ENCODE measurements around the gene ENTPD7.

Gene ENTPD7

GRCh38 chr10:99659031-99659867 is at the start of gene ENTPD7:
TSS of gene ENTPD7 (plus strand) at chr10:99659509. CDS start at chr10:99659957, 448 bp downstream.
- ChIA-PET CTCF (interaction anchor here (0.6 to 0.9 kb wide), 7 partner anchors 18 to 349 kb away, joined by 3 to 4 read pairs (median 3); partner anchors contain the start of genes COX15 and CUTC), POLR2A (interaction anchor here (0.5 to 2.8 kb wide), 12 partner anchors 8 to 687 kb away, joined by 3 to 28 read pairs (median 5); partner anchors contain the start of genes COX15, CUTC, GOT1 and SCD)
- peak within 1 kb of the TSS; percentile 13; the same call in 1 of the 2 replicates for H3K27ac ChIP-seq (ENCODE audit: extremely low read depth, low read depth, low read length)
- no peaks in the 10 kb centered on the region for H3K9me3 ChIP-seq (ENCODE audit: control insufficient read depth, insufficient read depth, low read depth, low read length)
- 0 out of 2 replicates have a peak, but pooled peaks cover 2% of the 10 kb centered on the region for H3K4me1 ChIP-seq (ENCODE audit: control insufficient read depth, insufficient read depth, low read length)
- peaks cover 16 to 21% of the 10 kb centered on the region in 2 experiments for H3K36me3 ChIP-seq (ENCODE audit: control insufficient read depth in 2 of 2, insufficient read depth in 1 of 2, low read length in 2 of 2)
- peak within 1 kb of the TSS; percentile 84 for H3K4me3 ChIP-seq (ENCODE audit: low read depth, low read length)
- TF ChIP-seq ZNF202 (tag by site-specific recombination; IDR thresholded peaks at IDR 0.05; ENCODE audit: borderline replicate concordance) = no peak
- TF ChIP-seq REST (tag by site-specific recombination; IDR thresholded peaks at IDR 0.05) = 0 out of 2 replicates have a peak, but pooled peaks have one; percentile 17
- peak; percentile 33; the same call in 1 of the 2 replicates for TF ChIP-seq EGR2 (tag by site-specific recombination; IDR thresholded peaks at IDR 0.05; ENCODE audit: low read depth)
- TF ChIP-seq ZBTB8A (tag by site-specific recombination; IDR thresholded peaks at IDR 0.05) = peak; percentile 91
- no peak; the same call in 1 of the 2 replicates for TF ChIP-seq PBX3 (CRISPR knock-in tag; IDR thresholded peaks at IDR 0.05)
- no peak for TF ChIP-seq ZSCAN23 (tag by site-specific recombination; IDR thresholded peaks at IDR 0.05)
- no peak for TF ChIP-seq ZNF560 (tag by site-specific recombination; IDR thresholded peaks at IDR 0.05; ENCODE audit: borderline replicate concordance)
- peak; percentile 13; the same call in 1 of the 2 replicates for TF ChIP-seq ZSCAN30 (tag by site-specific recombination; IDR thresholded peaks at IDR 0.05)
- TF ChIP-seq SP2 (tag by site-specific recombination; IDR thresholded peaks at IDR 0.05) = peak; percentile 99
- peak; percentile 79 for TF ChIP-seq SP3 (tag by site-specific recombination; IDR thresholded peaks at IDR 0.05)
- no peak for TF ChIP-seq ZNF530 (tag by site-specific recombination; IDR thresholded peaks at IDR 0.05; ENCODE audit: low read depth)
- TF ChIP-seq ZNF292 (tag by site-specific recombination; IDR thresholded peaks at IDR 0.05; ENCODE audit: borderline replicate concordance, low read depth) = no peak
- TF ChIP-seq ZNF561 (tag by site-specific recombination; IDR thresholded peaks at IDR 0.05; ENCODE audit: borderline replicate concordance) = 0 out of 2 replicates have a peak, but pooled peaks have one; percentile 49
- no peak for TF ChIP-seq ZBTB1 (tag by site-specific recombination; IDR thresholded peaks at IDR 0.05)
- peak; percentile 75 for TF ChIP-seq PRDM1 (tag by site-specific recombination; IDR thresholded peaks at IDR 0.05)
- TF ChIP-seq GLIS2 (tag by site-specific recombination; IDR thresholded peaks at IDR 0.05) = peak; percentile 95
- TF ChIP-seq ZFP69B (tag by site-specific recombination; IDR thresholded peaks at IDR 0.05) = peak; percentile 82
- no peak for TF ChIP-seq MEIS1 (CRISPR knock-in tag; IDR thresholded peaks at IDR 0.05; ENCODE audit: borderline replicate concordance)
- TF ChIP-seq ZNF335 (tag by site-specific recombination; conservative IDR thresholded peaks at IDR 0.05) = peak; percentile 86
- peak; percentile 54 for TF ChIP-seq ZNF341 (tag by site-specific recombination; IDR thresholded peaks at IDR 0.05; ENCODE audit: low read depth)
- peak; percentile 66; the same call in 1 of the 2 replicates for TF ChIP-seq ZNF660 (tag by site-specific recombination; IDR thresholded peaks at IDR 0.05)
- TF ChIP-seq ZNF514 (tag by site-specific recombination; IDR thresholded peaks at IDR 0.05) = no peak
- peak; percentile 77 for TF ChIP-seq ZNF501 (tag by site-specific recombination; IDR thresholded peaks at IDR 0.05)
- 0 out of 2 replicates have a peak, but pooled peaks have one; percentile 18 for TF ChIP-seq ZFP37 (tag by site-specific recombination; IDR thresholded peaks at IDR 0.05)
- TF ChIP-seq ZIC2 (tag by site-specific recombination; IDR thresholded peaks at IDR 0.05) = peak; percentile 83
- TF ChIP-seq ZBTB26 (tag by site-specific recombination; optimal IDR thresholded peaks at IDR 0.05) = peak; percentile 70
- peak; percentile 91 for TF ChIP-seq SCRT2 (tag by site-specific recombination; IDR thresholded peaks at IDR 0.05)
- TF ChIP-seq, protein P1, sequence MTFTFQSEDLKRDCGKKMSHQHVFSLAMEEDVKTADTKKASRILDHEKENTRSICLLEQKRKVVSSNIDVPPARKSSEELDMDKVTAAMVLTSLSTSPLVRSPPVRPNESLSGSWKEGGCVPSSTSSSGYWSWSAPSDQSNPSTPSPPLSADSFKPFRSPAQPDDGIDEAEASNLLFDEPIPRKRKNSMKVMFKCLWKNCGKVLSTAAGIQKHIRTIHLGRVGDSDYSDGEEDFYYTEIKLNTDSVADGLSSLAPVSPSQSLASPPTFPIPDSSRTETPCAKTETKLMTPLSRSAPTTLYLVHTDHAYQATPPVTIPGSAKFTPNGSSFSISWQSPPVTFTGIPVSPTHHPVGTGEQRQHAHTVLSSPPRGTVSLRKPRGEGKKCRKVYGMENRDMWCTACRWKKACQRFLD (tag by site-specific recombination; IDR thresholded peaks at IDR 0.05) = 0 out of 2 replicates have a peak, but pooled peaks have one; percentile 34
- TF ChIP-seq, protein P2, sequence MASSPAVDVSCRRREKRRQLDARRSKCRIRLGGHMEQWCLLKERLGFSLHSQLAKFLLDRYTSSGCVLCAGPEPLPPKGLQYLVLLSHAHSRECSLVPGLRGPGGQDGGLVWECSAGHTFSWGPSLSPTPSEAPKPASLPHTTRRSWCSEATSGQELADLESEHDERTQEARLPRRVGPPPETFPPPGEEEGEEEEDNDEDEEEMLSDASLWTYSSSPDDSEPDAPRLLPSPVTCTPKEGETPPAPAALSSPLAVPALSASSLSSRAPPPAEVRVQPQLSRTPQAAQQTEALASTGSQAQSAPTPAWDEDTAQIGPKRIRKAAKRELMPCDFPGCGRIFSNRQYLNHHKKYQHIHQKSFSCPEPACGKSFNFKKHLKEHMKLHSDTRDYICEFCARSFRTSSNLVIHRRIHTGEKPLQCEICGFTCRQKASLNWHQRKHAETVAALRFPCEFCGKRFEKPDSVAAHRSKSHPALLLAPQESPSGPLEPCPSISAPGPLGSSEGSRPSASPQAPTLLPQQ (tag by site-specific recombination; IDR thresholded peaks at IDR 0.05) = peak; percentile 86

Measured in HEK293 (cell line).